ENCODE measurements around the gene AGAP1.

DNA sequence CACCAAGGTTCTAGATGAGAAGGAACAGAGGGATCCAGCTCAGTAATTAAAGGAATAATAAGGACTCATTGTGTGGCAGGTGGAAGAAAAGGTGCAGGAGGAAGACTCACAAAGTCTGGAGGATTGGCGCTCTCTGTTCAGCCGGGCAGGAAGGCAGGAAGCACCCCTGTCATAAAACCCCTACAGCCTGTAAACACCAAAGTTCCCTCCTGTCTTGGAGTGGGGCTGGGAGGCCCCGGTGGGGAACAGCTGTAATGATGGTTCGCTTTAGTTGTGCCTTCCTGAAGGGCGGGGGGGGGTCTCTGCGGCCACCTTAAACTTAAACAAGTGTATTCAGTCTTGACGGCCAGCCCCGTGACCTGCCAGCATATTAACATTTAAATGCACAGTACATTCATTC, 590.1 kb downstream of the AGAP1 start:
- TF ChIP-seq HOXA7 (CRISPR knock-in tag; IDR thresholded peaks at IDR 0.05): no peak
- TF ChIP-seq POLR2A (IDR thresholded peaks at IDR 0.05; ENCODE audit: low read length): no peak
- TF ChIP-seq, protein P1, sequence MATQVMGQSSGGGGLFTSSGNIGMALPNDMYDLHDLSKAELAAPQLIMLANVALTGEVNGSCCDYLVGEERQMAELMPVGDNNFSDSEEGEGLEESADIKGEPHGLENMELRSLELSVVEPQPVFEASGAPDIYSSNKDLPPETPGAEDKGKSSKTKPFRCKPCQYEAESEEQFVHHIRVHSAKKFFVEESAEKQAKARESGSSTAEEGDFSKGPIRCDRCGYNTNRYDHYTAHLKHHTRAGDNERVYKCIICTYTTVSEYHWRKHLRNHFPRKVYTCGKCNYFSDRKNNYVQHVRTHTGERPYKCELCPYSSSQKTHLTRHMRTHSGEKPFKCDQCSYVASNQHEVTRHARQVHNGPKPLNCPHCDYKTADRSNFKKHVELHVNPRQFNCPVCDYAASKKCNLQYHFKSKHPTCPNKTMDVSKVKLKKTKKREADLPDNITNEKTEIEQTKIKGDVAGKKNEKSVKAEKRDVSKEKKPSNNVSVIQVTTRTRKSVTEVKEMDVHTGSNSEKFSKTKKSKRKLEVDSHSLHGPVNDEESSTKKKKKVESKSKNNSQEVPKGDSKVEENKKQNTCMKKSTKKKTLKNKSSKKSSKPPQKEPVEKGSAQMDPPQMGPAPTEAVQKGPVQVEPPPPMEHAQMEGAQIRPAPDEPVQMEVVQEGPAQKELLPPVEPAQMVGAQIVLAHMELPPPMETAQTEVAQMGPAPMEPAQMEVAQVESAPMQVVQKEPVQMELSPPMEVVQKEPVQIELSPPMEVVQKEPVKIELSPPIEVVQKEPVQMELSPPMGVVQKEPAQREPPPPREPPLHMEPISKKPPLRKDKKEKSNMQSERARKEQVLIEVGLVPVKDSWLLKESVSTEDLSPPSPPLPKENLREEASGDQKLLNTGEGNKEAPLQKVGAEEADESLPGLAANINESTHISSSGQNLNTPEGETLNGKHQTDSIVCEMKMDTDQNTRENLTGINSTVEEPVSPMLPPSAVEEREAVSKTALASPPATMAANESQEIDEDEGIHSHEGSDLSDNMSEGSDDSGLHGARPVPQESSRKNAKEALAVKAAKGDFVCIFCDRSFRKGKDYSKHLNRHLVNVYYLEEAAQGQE (IDR thresholded peaks at IDR 0.05): no peak
- TF ChIP-seq, protein P2, sequence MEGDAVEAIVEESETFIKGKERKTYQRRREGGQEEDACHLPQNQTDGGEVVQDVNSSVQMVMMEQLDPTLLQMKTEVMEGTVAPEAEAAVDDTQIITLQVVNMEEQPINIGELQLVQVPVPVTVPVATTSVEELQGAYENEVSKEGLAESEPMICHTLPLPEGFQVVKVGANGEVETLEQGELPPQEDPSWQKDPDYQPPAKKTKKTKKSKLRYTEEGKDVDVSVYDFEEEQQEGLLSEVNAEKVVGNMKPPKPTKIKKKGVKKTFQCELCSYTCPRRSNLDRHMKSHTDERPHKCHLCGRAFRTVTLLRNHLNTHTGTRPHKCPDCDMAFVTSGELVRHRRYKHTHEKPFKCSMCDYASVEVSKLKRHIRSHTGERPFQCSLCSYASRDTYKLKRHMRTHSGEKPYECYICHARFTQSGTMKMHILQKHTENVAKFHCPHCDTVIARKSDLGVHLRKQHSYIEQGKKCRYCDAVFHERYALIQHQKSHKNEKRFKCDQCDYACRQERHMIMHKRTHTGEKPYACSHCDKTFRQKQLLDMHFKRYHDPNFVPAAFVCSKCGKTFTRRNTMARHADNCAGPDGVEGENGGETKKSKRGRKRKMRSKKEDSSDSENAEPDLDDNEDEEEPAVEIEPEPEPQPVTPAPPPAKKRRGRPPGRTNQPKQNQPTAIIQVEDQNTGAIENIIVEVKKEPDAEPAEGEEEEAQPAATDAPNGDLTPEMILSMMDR (IDR thresholded peaks at IDR 0.05): no peak
- no peak for TF ChIP-seq CEBPB (IDR thresholded peaks at IDR 0.05)
- TF ChIP-seq, protein P3, sequence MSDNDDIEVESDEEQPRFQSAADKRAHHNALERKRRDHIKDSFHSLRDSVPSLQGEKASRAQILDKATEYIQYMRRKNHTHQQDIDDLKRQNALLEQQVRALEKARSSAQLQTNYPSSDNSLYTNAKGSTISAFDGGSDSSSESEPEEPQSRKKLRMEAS (IDR thresholded peaks at IDR 0.05): no peak
- TF ChIP-seq, protein P4, sequence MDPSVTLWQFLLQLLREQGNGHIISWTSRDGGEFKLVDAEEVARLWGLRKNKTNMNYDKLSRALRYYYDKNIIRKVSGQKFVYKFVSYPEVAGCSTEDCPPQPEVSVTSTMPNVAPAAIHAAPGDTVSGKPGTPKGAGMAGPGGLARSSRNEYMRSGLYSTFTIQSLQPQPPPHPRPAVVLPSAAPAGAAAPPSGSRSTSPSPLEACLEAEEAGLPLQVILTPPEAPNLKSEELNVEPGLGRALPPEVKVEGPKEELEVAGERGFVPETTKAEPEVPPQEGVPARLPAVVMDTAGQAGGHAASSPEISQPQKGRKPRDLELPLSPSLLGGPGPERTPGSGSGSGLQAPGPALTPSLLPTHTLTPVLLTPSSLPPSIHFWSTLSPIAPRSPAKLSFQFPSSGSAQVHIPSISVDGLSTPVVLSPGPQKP (IDR thresholded peaks at IDR 0.05; ENCODE audit: low read depth, low read length): no peak
- no peak for TF ChIP-seq CBX2 (IDR thresholded peaks at IDR 0.05; ENCODE audit: borderline replicate concordance, low read depth)

All from A549 (cell line).